H1 (cell line): ENCODE data around the gene NEUROG1. TPM values are rescaled to one million over a fixed set of nuclear protein-coding genes. Genes with fewer than 3 reads are reported as not detected.
A peak's percentile ranks its signal among the peaks of the same experiment; 100 is the strongest.

ENCODE experiments used
- CTCF ChIA-PET: fragments of 300-600 bp; sonication (Branson Sonifier 250); formaldehyde crosslinking; loops from one replicate; lab custom pipeline; 2021; ENCODE audit not compliant: partially characterized antibody; lab: Charles Lee
- POLR2A ChIA-PET: fragments of 300-600 bp; sonication (Branson Sonifier 250); formaldehyde crosslinking; loops from one replicate; lab custom pipeline; 2021; ENCODE audit warnings: inconsistent platforms; ENCODE audit not compliant: partially characterized antibody; lab: Charles Lee
- DNase-seq, 2 experiments: peaks; one replicate each; pipeline versions ENCODE4 v3.0.0 to v3.0.0-alpha.2; 2010 to 2022; ENCODE audit warnings: low spot score in 2 of 2, low read depth in 1 of 2, mixed read lengths in 1 of 2
- FAIRE-seq: peaks from 2 replicates; lab custom pipeline; 2011; peaks lifted over from hg19 to GRCh38; lab: Jason Lieb, UNC
- H2AFZ ChIP-seq: 2 replicates; pipeline ENCODE4 v1.8.1; 2012; ENCODE audit warnings: low read length, inconsistent platforms
- H2AK5ac ChIP-seq: 2 replicates; pipeline ENCODE4 v1.6.1; 2013; ENCODE audit warnings: low read depth, low read length
- H2BK120ac ChIP-seq: replicated peaks from 2 replicates; pipeline ENCODE3; 2013; ENCODE audit warnings: low read depth, low read length, inconsistent platforms
- H2BK12ac ChIP-seq: 2 replicates; pipeline ENCODE4 v1.6.1; 2013; ENCODE audit warnings: low read depth, low read length
- H2BK15ac ChIP-seq: 2 replicates; pipeline ENCODE4 v1.6.1; 2013; ENCODE audit warnings: low read length
- H2BK20ac ChIP-seq: 2 replicates; pipeline ENCODE4 v1.6.1; 2013; ENCODE audit warnings: low read length
- H2BK5ac ChIP-seq: 2 replicates; pipeline ENCODE4 v1.6.1; 2013; ENCODE audit warnings: low read depth, low read length
- H3K14ac ChIP-seq: 2 replicates; pipeline ENCODE4 v1.6.1; 2013; ENCODE audit warnings: inconsistent platforms; ENCODE audit not compliant: insufficient read length
- H3K18ac ChIP-seq: 2 replicates; pipeline ENCODE4 v1.6.1; 2013; ENCODE audit warnings: low read length; ENCODE audit errors: extremely low read depth
- H3K23ac ChIP-seq: 2 replicates; pipeline ENCODE4 v1.6.1; 2013; ENCODE audit warnings: inconsistent platforms; ENCODE audit not compliant: insufficient read length
- H3K23me2 ChIP-seq: 2 replicates; pipeline ENCODE4 v1.6.1; 2013; ENCODE audit warnings: low read depth, low read length
- H3K27ac ChIP-seq: 2 replicates; pipeline ENCODE4 v1.6.1; 2011; ENCODE audit warnings: low read depth, low read length, inconsistent platforms
- H3K27me3 ChIP-seq, 4 experiments: replicated peaks in 1 of 4; 1 replicate in 1 of 4; 2 replicates in 3 of 4; pipeline versions ENCODE4 v1.6.1 to v1.8.1; 2011 to 2013; ENCODE audit warnings: low read length in 3 of 4, mild to moderate bottlenecking in 3 of 4, inconsistent platforms in 2 of 4, mixed read lengths in 2 of 4, moderate library complexity in 1 of 4; ENCODE audit not compliant: control insufficient read depth in 3 of 4, insufficient read depth in 3 of 4; ENCODE audit errors: extremely low read depth in 1 of 4
- H3K36me3 ChIP-seq, 4 experiments: 2 replicates each; pipeline versions ENCODE4 v1.6.1 to v1.8.1; 2011 to 2013; ENCODE audit warnings: mild to moderate bottlenecking in 4 of 4, low read length in 3 of 4, moderate library complexity in 2 of 4, control low read depth in 1 of 4, inconsistent platforms in 1 of 4; ENCODE audit not compliant: insufficient read depth in 4 of 4, control insufficient read depth in 2 of 4
- H3K4ac ChIP-seq: replicated peaks from 2 replicates; pipeline ENCODE3; 2013; ENCODE audit warnings: low read length, low read depth, mixed read lengths, inconsistent platforms; ENCODE audit not compliant: insufficient read length
- H3K4me1 ChIP-seq, 4 experiments: replicated peaks in 1 of 4; 1 replicate in 1 of 4; 2 replicates in 3 of 4; pipeline versions ENCODE4 v1.6.1 to v1.8.1; 2011 to 2013; ENCODE audit warnings: low read length in 3 of 4, inconsistent platforms in 2 of 4, mixed read lengths in 1 of 4; ENCODE audit not compliant: insufficient read depth in 4 of 4, control insufficient read depth in 3 of 4
- H3K4me2 ChIP-seq, 2 experiments: 2 replicates each; pipeline versions ENCODE4 v1.6.1 to v1.8.1; 2011 to 2013; ENCODE audit warnings: low read depth in 2 of 2, low read length in 2 of 2, control low read depth in 1 of 2, inconsistent platforms in 1 of 2, mild to moderate bottlenecking in 1 of 2; ENCODE audit not compliant: insufficient read depth in 1 of 2
- H3K4me3 ChIP-seq, 4 experiments: fragments of 200-600, 300-600 bp in 1 of 4; sonication (generic), shearing (Covaris generic), sonication (Bioruptor Twin) in 1 of 4; 2 replicates each; pipeline versions ENCODE4 v1.5.1 to v1.8.1; 2011 to 2016; ENCODE audit warnings: low read length in 4 of 4, low read depth in 3 of 4, control low read depth in 2 of 4, inconsistent platforms in 2 of 4, mild to moderate bottlenecking in 2 of 4, mixed read lengths in 1 of 4, moderate library complexity in 1 of 4; ENCODE audit not compliant: insufficient read depth in 2 of 4; ENCODE audit errors: extremely low read depth in 1 of 4
- H3K56ac ChIP-seq: replicated peaks from 2 replicates; pipeline ENCODE3; 2013; ENCODE audit warnings: low read depth, mild to moderate bottlenecking, mixed read lengths, low read length, inconsistent platforms; ENCODE audit not compliant: insufficient read length
- H3K79me1 ChIP-seq: 2 replicates; pipeline ENCODE4 v1.6.1; 2013; ENCODE audit warnings: low read depth, low read length, control low read depth
- H3K79me2 ChIP-seq, 2 experiments: 2 replicates each; pipeline versions ENCODE4 v1.6.1 to v1.8.1; 2012 to 2013; ENCODE audit warnings: low read length in 2 of 2, mild to moderate bottlenecking in 2 of 2, inconsistent platforms in 1 of 2; ENCODE audit not compliant: insufficient read depth in 2 of 2, control insufficient read depth in 1 of 2
- H3K9ac ChIP-seq, 4 experiments: replicated peaks in 1 of 4; 1 replicate in 1 of 4; 2 replicates in 3 of 4; pipeline versions ENCODE4 v1.6.1 to v1.8.1; 2011 to 2013; ENCODE audit warnings: low read depth in 3 of 4, low read length in 3 of 4, control low read depth in 2 of 4, mild to moderate bottlenecking in 2 of 4, moderate library complexity in 2 of 4, inconsistent platforms in 1 of 4; ENCODE audit errors: extremely low read depth in 1 of 4
- H3K9me3 ChIP-seq, 2 experiments: 2 replicates each; pipeline versions ENCODE4 v1.6.1 to v1.8.1; 2012 to 2013; ENCODE audit warnings: mild to moderate bottlenecking in 2 of 2, moderate library complexity in 2 of 2, control low read depth in 1 of 2, inconsistent platforms in 1 of 2, low read depth in 1 of 2, low read length in 1 of 2, mixed read lengths in 1 of 2; ENCODE audit not compliant: insufficient read depth in 2 of 2
- H4K20me1 ChIP-seq, 2 experiments: replicated peaks in 1 of 2; 2 replicates each; pipeline versions ENCODE3 to v1.8.1; 2011 to 2013; ENCODE audit warnings: inconsistent platforms in 2 of 2, low read length in 2 of 2, mild to moderate bottlenecking in 1 of 2; ENCODE audit not compliant: insufficient read depth in 2 of 2, control insufficient read depth in 1 of 2
- H4K5ac ChIP-seq: 2 replicates; pipeline ENCODE4 v1.6.1; 2013; ENCODE audit warnings: low read length, low read depth, mixed read lengths, inconsistent platforms; ENCODE audit not compliant: insufficient read length
- H4K8ac ChIP-seq: 2 replicates; pipeline ENCODE4 v1.8.0; 2013; ENCODE audit warnings: mild to moderate bottlenecking, moderate library complexity, low read length, inconsistent platforms; ENCODE audit not compliant: insufficient read depth; ENCODE audit errors: extremely low read depth
- H4K91ac ChIP-seq: replicated peaks from 2 replicates; pipeline ENCODE3; 2013; ENCODE audit warnings: low read length, mixed read lengths, inconsistent platforms; ENCODE audit not compliant: insufficient read length
- EGR1 ChIP-seq: IDR thresholded peaks from 2 replicates; pipeline ENCODE4 v1.6.1; 2011; ENCODE audit warnings: low read depth, low read length, borderline replicate concordance
- EZH2 ChIP-seq: fragments of 200-600 bp; sonication (generic); IDR thresholded peaks from 2 replicates; pipeline ENCODE4 v1.7.1; 2012; ENCODE audit warnings: low read depth, mild to moderate bottlenecking, moderate library complexity, low read length, inconsistent platforms; ENCODE audit not compliant: severe bottlenecking
- FOSL1 ChIP-seq: IDR thresholded peaks from 2 replicates; pipeline ENCODE4 v1.6.1; 2011; ENCODE audit warnings: mild to moderate bottlenecking, low read depth, low read length, moderate library complexity; ENCODE audit not compliant: insufficient read depth
- KDM5A ChIP-seq: fragments of 200-600 bp; IDR thresholded peaks from 2 replicates; pipeline ENCODE4 v1.7.1; 2012; ENCODE audit warnings: mild to moderate bottlenecking, low read length, inconsistent platforms, mixed read lengths
- PHF8 ChIP-seq: fragments of 200-600 bp; sonication (generic); conservative IDR thresholded peaks from 2 replicates; pipeline ENCODE4 v1.7.1; 2012; ENCODE audit warnings: low read depth, mild to moderate bottlenecking, inconsistent platforms, low read length, moderate library complexity
- POLR2AphosphoS5 ChIP-seq: IDR thresholded peaks from 2 replicates; pipeline ENCODE4 v1.6.1; 2011; ENCODE audit warnings: low read depth, low read length
- SUZ12 ChIP-seq: fragments of 200-600 bp; sonication (generic); IDR thresholded peaks from 2 replicates; pipeline ENCODE4 v1.6.1; 2012; ENCODE audit warnings: mild to moderate bottlenecking, inconsistent platforms, low read length, moderate library complexity, mixed read lengths
- WGBS, 2 experiments: shearing (Covaris generic) in 1 of 2; methylation state at CpG; one replicate each; pipeline versions ENCODE4 v1.1.6 to v1.1.7; 2013 to 2015; ENCODE audit warnings: low lambda C conversion rate in 2 of 2, mixed read lengths in 2 of 2, inconsistent platforms in 1 of 2, low coverage in 1 of 2, missing lambda C conversion rate in 1 of 2; ENCODE audit not compliant: insufficient replicate concordance in 2 of 2, insufficient coverage in 1 of 2, insufficient read length in 1 of 2; ENCODE audit errors: extremely low coverage in 1 of 2, missing lambda C conversion rate in 1 of 2; 5-methylcytosine and 5-hydroxymethylcytosine counted together
- polyA plus RNA-seq, 7 experiments: library from polyadenylated mRNA; depleted of rRNA in 3 of 7; stranded (reverse) in 5 of 7; unstranded in 2 of 7; fragments of >200 nt in 5 of 7; fragments of 200-250 nt in 2 of 7; gene quantifications; 1 replicate in 5 of 7; 2 replicates in 1 of 7; 4 replicates in 1 of 7; pipeline versions ENCODE4 v1.2.1 to v1.2.3, GENCODE V29; 2011 to 2013; ENCODE audit warnings: missing spikeins in 2 of 7, mixed read lengths in 2 of 7
- total RNA-seq: library from RNA; stranded (reverse); fragmentation: NEBNext Ultra II Directional; extraction: Animal tissue kit (Norgen Biotek cat#: 25700); gene quantifications from 2 replicates; pipeline ENCODE4 v1.2.1, GENCODE V29; 2021
- TF ChIP-seq, protein P1 (sequence below): IDR thresholded peaks from 2 replicates; pipeline ENCODE4 v1.6.1; 2011; ENCODE audit warnings: low read length, improper control_type of control experiment

The NEUROG1 gene
- total and polyA plus RNA-seq, 2 of the 8 experiments (the other 6 are each of a cell fraction or from before 2014, with no cell fraction given) = not detected

DNA sequence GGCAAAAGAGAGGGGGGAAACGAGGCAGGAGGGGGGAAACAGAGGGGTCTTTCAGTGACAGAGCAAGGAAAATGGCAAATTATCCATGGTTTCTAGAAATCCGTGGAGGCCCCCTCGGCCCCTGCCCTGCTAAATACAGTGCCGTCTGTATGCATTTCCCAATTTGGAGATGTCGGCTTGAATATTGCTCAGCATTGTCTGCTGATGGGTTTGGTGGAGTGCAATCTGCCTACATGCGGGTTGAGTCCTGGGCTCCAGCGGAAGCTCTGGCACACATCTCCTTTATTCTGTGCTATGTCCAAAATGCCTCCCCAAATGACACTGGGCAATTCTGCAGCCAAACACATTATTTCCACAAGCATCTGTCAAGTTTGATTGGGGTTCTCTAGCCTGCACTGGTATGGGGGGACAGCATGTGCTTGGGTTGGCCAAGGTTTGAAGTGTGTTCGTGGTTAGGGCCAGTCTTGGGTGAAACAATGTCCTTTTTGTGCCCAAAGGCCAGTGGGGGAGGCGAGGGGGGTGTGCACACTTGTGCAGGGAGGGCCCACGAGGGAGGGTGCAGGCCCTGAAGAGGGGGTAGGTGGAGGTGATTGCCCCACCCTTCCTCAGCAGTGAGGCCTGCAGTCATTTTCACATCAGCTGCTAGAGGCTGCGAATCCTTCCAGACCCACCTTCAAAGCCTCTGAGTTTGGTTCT lies 6.2 kb upstream of the NEUROG1 start:
- H4K20me1 ChIP-seq = peaks cover 11 to 44% of the 10 kb centered on the region in 2 experiments
- ChIA-PET POLR2A (no interaction called here), CTCF (interaction anchor here (0.7 to 4.6 kb wide), 11 partner anchors 10 to 292 kb away, joined by 3 to 48 read pairs (median 4); partner anchors contain the start of gene SLC25A48)
- no peak overlapping the region for H4K8ac ChIP-seq
- no peak overlapping the region for H2AK5ac ChIP-seq
- H3K27ac ChIP-seq = no peak overlapping the region
- H3K9me3 ChIP-seq = peaks cover 9 to 13% of the 10 kb centered on the region in 2 experiments
- no peak for DNase-seq
- H3K4ac ChIP-seq = no peak overlapping the region
- H3K9ac ChIP-seq = no peak overlapping the region
- H3K23ac ChIP-seq = no peak overlapping the region
- peak overlapping the region; percentile 2; the same call in 1 of the 2 replicates for H3K18ac ChIP-seq
- no peaks in the 10 kb centered on the region for H3K79me2 ChIP-seq
- H2BK12ac ChIP-seq = peak overlapping the region; percentile 60; the same call in 1 of the 2 replicates
- TF ChIP-seq FOSL1 (no peak), EGR1 (no peak), KDM5A (no peak), EZH2 (peak; percentile 73), PHF8 (no peak), POLR2AphosphoS5 (no peak), SUZ12 (peak; percentile 66; the same call in 1 of the 2 replicates)
- TF ChIP-seq, protein P1, sequence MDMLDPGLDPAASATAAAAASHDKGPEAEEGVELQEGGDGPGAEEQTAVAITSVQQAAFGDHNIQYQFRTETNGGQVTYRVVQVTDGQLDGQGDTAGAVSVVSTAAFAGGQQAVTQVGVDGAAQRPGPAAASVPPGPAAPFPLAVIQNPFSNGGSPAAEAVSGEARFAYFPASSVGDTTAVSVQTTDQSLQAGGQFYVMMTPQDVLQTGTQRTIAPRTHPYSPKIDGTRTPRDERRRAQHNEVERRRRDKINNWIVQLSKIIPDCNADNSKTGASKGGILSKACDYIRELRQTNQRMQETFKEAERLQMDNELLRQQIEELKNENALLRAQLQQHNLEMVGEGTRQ = no peak
- H3K36me3 ChIP-seq = peaks cover 0 to 10% (median 0%) of the 10 kb centered on the region in 4 experiments; a peak in 2 of 8 replicates
- H3K4me1 ChIP-seq = peaks cover 6 to 13% (median 10%) of the 10 kb centered on the region in 4 experiments; a peak in 6 of 7 replicates
- no peak overlapping the region for H2BK120ac ChIP-seq
- no peak overlapping the region for H2AFZ ChIP-seq
- FAIRE-seq = no peak
- no peak overlapping the region for H3K4me2 ChIP-seq
- no peak overlapping the region for H2BK20ac ChIP-seq
- no peak overlapping the region for H2BK15ac ChIP-seq
- no peak overlapping the region for H3K56ac ChIP-seq
- no peak overlapping the region for H4K5ac ChIP-seq
- H3K4me3 ChIP-seq = no peak overlapping the region
- no peaks in the 10 kb centered on the region; the same call in 1 of the 2 replicates for H3K23me2 ChIP-seq
- no peaks in the 10 kb centered on the region for H3K79me1 ChIP-seq
- WGBS, 2 experiments = 40% methylated on average over 10 of the region's 11 CpGs; no CpG with 5 or more reads in 1 of the 2 experiments
- H4K91ac ChIP-seq = no peak overlapping the region
- no peak overlapping the region for H3K14ac ChIP-seq
- peaks cover 97 to 100% (median 99%) of the 10 kb centered on the region in 4 experiments for H3K27me3 ChIP-seq
- no peak overlapping the region for H2BK5ac ChIP-seq
